Adrenal gland (tissue), 5 donors: ENCODE data around the gene NME4.

Source experiments
- POLR2A ChIP-seq, 2 donors: fragments of 450-650 bp; IDR thresholded peaks; one replicate each; pipeline ENCODE4 v1.6.1; 2017; ENCODE audit warnings: antibody characterized with exemption in 2 of 2, mild to moderate bottlenecking in 2 of 2, moderate library complexity in 1 of 2
- TF ChIP-seq, protein P1 (sequence below), 6 experiments: fragments of 450-650 bp in 4 of 6; fragments of 200-600 bp in 2 of 6; sonication (generic) in 1 of 6; IDR thresholded peaks; 1 replicate in 5 of 6; 2 replicates in 1 of 6; pipeline versions ENCODE4 v1.5.1 to v1.8.0; 2016 to 2021; ENCODE audit warnings: antibody characterized with exemption in 6 of 6, mild to moderate bottlenecking in 2 of 6, moderate library complexity in 1 of 6
- donor health status: DM: no; HTN: no; CAD: no.

GRCh38 chr16:424623-425081 is 27.7 kb downstream of the NME4 start:
- no peak for TF ChIP-seq POLR2A (IDR thresholded peaks at IDR 0.05)
- TF ChIP-seq, protein P1, sequence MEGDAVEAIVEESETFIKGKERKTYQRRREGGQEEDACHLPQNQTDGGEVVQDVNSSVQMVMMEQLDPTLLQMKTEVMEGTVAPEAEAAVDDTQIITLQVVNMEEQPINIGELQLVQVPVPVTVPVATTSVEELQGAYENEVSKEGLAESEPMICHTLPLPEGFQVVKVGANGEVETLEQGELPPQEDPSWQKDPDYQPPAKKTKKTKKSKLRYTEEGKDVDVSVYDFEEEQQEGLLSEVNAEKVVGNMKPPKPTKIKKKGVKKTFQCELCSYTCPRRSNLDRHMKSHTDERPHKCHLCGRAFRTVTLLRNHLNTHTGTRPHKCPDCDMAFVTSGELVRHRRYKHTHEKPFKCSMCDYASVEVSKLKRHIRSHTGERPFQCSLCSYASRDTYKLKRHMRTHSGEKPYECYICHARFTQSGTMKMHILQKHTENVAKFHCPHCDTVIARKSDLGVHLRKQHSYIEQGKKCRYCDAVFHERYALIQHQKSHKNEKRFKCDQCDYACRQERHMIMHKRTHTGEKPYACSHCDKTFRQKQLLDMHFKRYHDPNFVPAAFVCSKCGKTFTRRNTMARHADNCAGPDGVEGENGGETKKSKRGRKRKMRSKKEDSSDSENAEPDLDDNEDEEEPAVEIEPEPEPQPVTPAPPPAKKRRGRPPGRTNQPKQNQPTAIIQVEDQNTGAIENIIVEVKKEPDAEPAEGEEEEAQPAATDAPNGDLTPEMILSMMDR (IDR thresholded peaks at IDR 0.05): no peak
